IMR-90 (cell line): ENCODE data around the gene POLR2L. TPM values are rescaled to one million over a fixed set of nuclear protein-coding genes. Genes with fewer than 3 reads are reported as not detected.

Source experiments
- ATAC-seq: fragments of 200-7000 bp; cut with Tn5 transposase; 2 replicates; pipeline ENCODE4 v1.9.1; 2020; ENCODE audit warnings: low read depth, mild to moderate bottlenecking, moderate library complexity
- BruUV-seq: library from RNA; stranded (reverse); fragments of 400-500 nt; replicated peaks from 2 replicates; lab custom pipeline; 2021; lab: Mats Ljungman, UMichigan
- CTCF ChIA-PET: fragments of 300-600 bp; formaldehyde crosslinking; extraction: SDS; loops from one replicate; lab custom pipeline; 2021; ENCODE audit warnings: antibody characterized with exemption; lab: Yijun Ruan, JAX
- POLR2A ChIA-PET: fragments of 300-600 bp; sonication (Branson Sonifier 250); formaldehyde crosslinking; loops from one replicate; lab custom pipeline; 2022; ENCODE audit warnings: antibody characterized with exemption; ENCODE audit not compliant: unreplicated experiment; lab: Charles Lee
- DNase-seq: peaks from one replicate; pipeline ENCODE4 v3.0.0; 2013
- H2AFZ ChIP-seq: replicated peaks from 2 replicates; pipeline ENCODE3; 2013; ENCODE audit warnings: low read length, mild to moderate bottlenecking; ENCODE audit not compliant: poor library complexity
- H2AK5ac ChIP-seq: 2 replicates; pipeline ENCODE4 v1.6.1; 2013; ENCODE audit warnings: low read depth, low read length, inconsistent platforms
- H2AK9ac ChIP-seq: replicated peaks from 2 replicates; pipeline ENCODE3; 2013; ENCODE audit warnings: mild to moderate bottlenecking, low read depth, low read length, moderate library complexity; ENCODE audit not compliant: poor library complexity
- H2BK120ac ChIP-seq: 2 replicates; pipeline ENCODE4 v1.6.1; 2013; ENCODE audit warnings: low read depth, low read length, inconsistent platforms
- H2BK15ac ChIP-seq: 3 replicates; pipeline ENCODE4 v1.6.1; 2013; ENCODE audit warnings: low read depth, low read length, inconsistent platforms
- H2BK20ac ChIP-seq: 2 replicates; pipeline ENCODE4 v1.6.1; 2013; ENCODE audit warnings: low read depth, mild to moderate bottlenecking, inconsistent platforms, low read length, moderate library complexity
- H2BK5ac ChIP-seq: 2 replicates; pipeline ENCODE4 v1.6.1; 2013; ENCODE audit warnings: mild to moderate bottlenecking, low read depth, low read length, inconsistent platforms; ENCODE audit not compliant: poor library complexity, severe bottlenecking
- H3K14ac ChIP-seq: replicated peaks from 2 replicates; pipeline ENCODE4 v1.6.1; 2013; ENCODE audit warnings: low read depth, low read length, inconsistent platforms
- H3K18ac ChIP-seq: 2 replicates; pipeline ENCODE4 v1.6.1; 2013; ENCODE audit warnings: low read depth, low read length, control low read depth
- H3K23ac ChIP-seq: 2 replicates; pipeline ENCODE4 v1.6.1; 2013; ENCODE audit warnings: low read depth, low read length, inconsistent platforms
- H3K27ac ChIP-seq: 2 replicates; pipeline ENCODE4 v1.5.1; 2013; ENCODE audit warnings: mild to moderate bottlenecking, control low read depth, low read length; ENCODE audit not compliant: insufficient read depth
- H3K27me3 ChIP-seq: 2 replicates; pipeline ENCODE4 v1.6.1; 2013; ENCODE audit warnings: low read length; ENCODE audit not compliant: control insufficient read depth, insufficient read depth
- H3K36me3 ChIP-seq: 2 replicates; pipeline ENCODE4 v1.6.1; 2013; ENCODE audit warnings: low read length, mixed read lengths; ENCODE audit not compliant: control insufficient read depth, insufficient read depth
- H3K4ac ChIP-seq: 2 replicates; pipeline ENCODE4 v1.6.1; 2013; ENCODE audit warnings: low read depth, low read length, inconsistent platforms
- H3K4me1 ChIP-seq: 2 replicates; pipeline ENCODE4 v1.6.1; 2013; ENCODE audit warnings: low read length, mixed read lengths; ENCODE audit not compliant: control insufficient read depth, insufficient read depth
- H3K4me2 ChIP-seq: 2 replicates; pipeline ENCODE4 v1.6.1; 2013; ENCODE audit warnings: low read depth, mild to moderate bottlenecking, control low read depth, low read length, moderate library complexity
- H3K4me3 ChIP-seq: 2 replicates; pipeline ENCODE4 v1.5.1; 2013; ENCODE audit warnings: low read depth, mild to moderate bottlenecking, control low read depth, low read length, moderate library complexity; ENCODE audit not compliant: insufficient read depth
- H3K56ac ChIP-seq: 2 replicates; pipeline ENCODE4 v1.6.1; 2013; ENCODE audit warnings: low read length, inconsistent platforms; ENCODE audit not compliant: insufficient read depth; ENCODE audit errors: extremely low read depth
- H3K79me1 ChIP-seq, 2 experiments: 2 replicates each; pipeline ENCODE4 v1.6.1; 2013; ENCODE audit warnings: low read length in 2 of 2, inconsistent platforms in 1 of 2, low read depth in 1 of 2
- H3K9ac ChIP-seq: 2 replicates; pipeline ENCODE4 v1.6.1; 2013; ENCODE audit warnings: low read depth, low read length, control low read depth
- H3K9me1 ChIP-seq: 2 replicates; pipeline ENCODE4 v1.6.1; 2013; ENCODE audit warnings: low read length, inconsistent platforms; ENCODE audit not compliant: insufficient read depth
- H3K9me3 ChIP-seq: 2 replicates; pipeline ENCODE4 v1.6.1; 2013; ENCODE audit warnings: low read length; ENCODE audit not compliant: control insufficient read depth, insufficient read depth
- H4K20me1 ChIP-seq: 2 replicates; pipeline ENCODE4 v1.6.1; 2013; ENCODE audit warnings: low read length, inconsistent platforms; ENCODE audit not compliant: insufficient read depth
- H4K5ac ChIP-seq: 2 replicates; pipeline ENCODE4 v1.6.1; 2013; ENCODE audit warnings: mild to moderate bottlenecking, low read depth, low read length, control low read depth
- H4K8ac ChIP-seq, 2 experiments: 2 replicates each; pipeline ENCODE4 v1.6.1; 2013; ENCODE audit warnings: low read depth in 2 of 2, low read length in 2 of 2, control low read depth in 1 of 2, inconsistent platforms in 1 of 2
- H4K91ac ChIP-seq: 2 replicates; pipeline ENCODE4 v1.6.1; 2013; ENCODE audit warnings: low read depth, low read length, inconsistent platforms; ENCODE audit not compliant: insufficient read depth
- CEBPB ChIP-seq: IDR thresholded peaks from 2 replicates; pipeline ENCODE4 v1.6.1; 2012; ENCODE audit warnings: low read depth, low read length, improper control_type of control experiment
- CHD1 ChIP-seq: IDR thresholded peaks from 2 replicates; pipeline ENCODE4 v1.6.1; 2012; ENCODE audit warnings: low read depth, low read length, improper control_type of control experiment
- MAFK ChIP-seq: IDR thresholded peaks from 2 replicates; pipeline ENCODE4 v1.6.1; 2012; ENCODE audit warnings: low read depth, low read length, improper control_type of control experiment
- RAD21 ChIP-seq: IDR thresholded peaks from 2 replicates; pipeline ENCODE4 v1.6.1; 2012; ENCODE audit warnings: low read length, improper control_type of control experiment
- RCOR1 ChIP-seq: IDR thresholded peaks from 2 replicates; pipeline ENCODE4 v1.6.1; 2012; ENCODE audit warnings: mild to moderate bottlenecking, low read length, improper control_type of control experiment; ENCODE audit not compliant: insufficient replicate concordance
- SMC3 ChIP-seq: fragments of 150-350 bp; IDR thresholded peaks from 2 replicates; pipeline ENCODE4 v1.6.1; 2016; ENCODE audit warnings: low read depth, mild to moderate bottlenecking, antibody characterized with exemption, low read length, moderate library complexity
- WGBS, 2 experiments: methylation state at CpG; one replicate each; pipeline versions ENCODE4 v1.1.5 to v1.1.7; 2013; ENCODE audit warnings: missing lambda C conversion rate in 2 of 2; ENCODE audit not compliant: insufficient read length in 1 of 2; ENCODE audit errors: extremely low coverage in 2 of 2; 5-methylcytosine and 5-hydroxymethylcytosine counted together
- dilution Hi-C: fragments of 300-500 bp; cut with HindIII; formaldehyde crosslinking; loops from one replicate; pipeline ENCODE4 v1.14.3; 2018; ENCODE audit warnings: low sequenced_read_pairs; ENCODE audit not compliant: unreplicated experiment
- in situ Hi-C: fragments of 300-500 bp; cut with MboI; formaldehyde crosslinking; loops from 3 replicates; pipeline ENCODE4 v1.14.3; 2019; ENCODE audit warnings: low sequenced_read_pairs, inconsistent platforms, mixed read lengths
- intact Hi-C: fragments of 100-400 bp; cut with micrococcal nuclease; formaldehyde crosslinking; loops from 2 replicates; pipeline ENCODE4 v1.10.0; 2022
- polyA plus RNA-seq, 3 experiments: library from polyadenylated mRNA; depleted of rRNA; stranded (reverse); fragments of >200 nt; gene quantifications; 2 replicates each; pipeline ENCODE4 v1.2.3, GENCODE V29; 2012; ENCODE audit warnings: low replicate concordance in 1 of 3
- total RNA-seq: library from RNA; depleted of rRNA; stranded (reverse); fragments of >200 nt; gene quantifications from 2 replicates; pipeline ENCODE4 v1.2.3, GENCODE V29; 2012

POLR2L gene
- total and polyA plus RNA-seq, 2 of the 4 experiments (the other 2 are of a cell fraction) = 44.4 to 416 TPM

- Histone ChIP-seq H3K9me3 (no peaks in the 10 kb centered on the region), H2BK15ac (no peak overlapping the region), H4K8ac (no peak overlapping the region), H2AK5ac (no peak overlapping the region), H3K23ac (no peak overlapping the region), H3K18ac (no peak overlapping the region), H2AFZ (no peak overlapping the region), H3K79me1 (peaks cover 9 to 83% of the 10 kb centered on the region in 2 experiments), H4K5ac (no peak overlapping the region), H3K9ac (no peak overlapping the region), H3K4me3 (no peak overlapping the region), H2BK5ac (no peak overlapping the region), H4K91ac (no peak overlapping the region), H4K20me1 (peaks cover 71% of the 10 kb centered on the region), H3K36me3 (peaks cover 17% of the 10 kb centered on the region), H3K4ac (no peak overlapping the region), H3K14ac (no peak overlapping the region), H3K27ac (no peak overlapping the region), H3K4me1 (peaks cover 18% of the 10 kb centered on the region), H2BK20ac (no peak overlapping the region), H3K4me2 (no peak overlapping the region), H3K9me1 (no peaks in the 10 kb centered on the region), H3K56ac (no peak overlapping the region), H3K27me3 (no peaks in the 10 kb centered on the region), H2AK9ac (no peak overlapping the region), H2BK120ac (no peak overlapping the region)
- ATAC-seq (no peak), DNase-seq (no peak)
- dilution Hi-C loops = no loop called here
- BruUV-seq = no TSS peak
- intact Hi-C loops = no loop called here
- TF ChIP-seq RCOR1 (no peak), RAD21 (no peak), SMC3 (no peak), MAFK (no peak), CEBPB (no peak), CHD1 (no peak)
- WGBS, 2 experiments = 95% methylated on average over 7 of the region's 15 CpGs; no CpG with 5 or more reads in 1 of the 2 experiments
- ChIA-PET POLR2A (no interaction called here), CTCF (no interaction called here)
- in situ Hi-C loops = no loop called here
Measured at GRCh38 chr11:852762-853161, 10.4 kb upstream of the POLR2L start.
